ENCODE measurements around the gene TDP2.

GRCh38 chr6:24692003-24692402, 25.3 kb upstream of the TDP2 start:
- TF ChIP-seq POLR2AphosphoS5 (IDR thresholded peaks at IDR 0.05; ENCODE audit: control insufficient read depth, insufficient read depth, low read depth, low read length) (no peak), CTCF (IDR thresholded peaks at IDR 0.05 in 2 of 3, conservative IDR thresholded peaks at IDR 0.05 in 1 of 3; ENCODE audit: insufficient read depth in 2 of 3, low read depth in 1 of 3, low read length in 3 of 3) (no peak), TEAD1 (CRISPR knock-in tag; IDR thresholded peaks at IDR 0.05) (no peak), RCOR1 (IDR thresholded peaks at IDR 0.05; ENCODE audit: borderline replicate concordance in 1 of 2, low read depth in 2 of 2, low read length in 2 of 2) (no peak), YY1 (IDR thresholded peaks at IDR 0.05; ENCODE audit: borderline replicate concordance in 1 of 3, control insufficient read depth in 1 of 3, extremely low read depth in 1 of 3, insufficient read depth in 3 of 3, insufficient read length in 1 of 3, insufficient replicate concordance in 2 of 3, low read depth in 1 of 3, low read length in 2 of 3) (no peak), FOXK2 (conservative IDR thresholded peaks at IDR 0.05 in 1 of 2, IDR thresholded peaks at IDR 0.05 in 1 of 2; ENCODE audit: low read depth in 2 of 2) (no peak), NRF1 (conservative IDR thresholded peaks at IDR 0.05 in 1 of 2, IDR thresholded peaks at IDR 0.05 in 1 of 2) (no peak), ZNF431 (CRISPR knock-in tag; IDR thresholded peaks at IDR 0.05) (no peak), REST (IDR thresholded peaks at IDR 0.05; ENCODE audit: borderline replicate concordance) (no peak), REST (CRISPR knock-in tag; IDR thresholded peaks at IDR 0.05; ENCODE audit: low read depth) (no peak), NFYB (IDR thresholded peaks at IDR 0.05; ENCODE audit: extremely low read depth, insufficient read length) (no peak), TEAD2 (tag; IDR thresholded peaks at IDR 0.05) (no peak), E2F1 (CRISPR knock-in tag; IDR thresholded peaks at IDR 0.05) (no peak)
